ENCODE results near the gene GRIN2C.

DNA sequence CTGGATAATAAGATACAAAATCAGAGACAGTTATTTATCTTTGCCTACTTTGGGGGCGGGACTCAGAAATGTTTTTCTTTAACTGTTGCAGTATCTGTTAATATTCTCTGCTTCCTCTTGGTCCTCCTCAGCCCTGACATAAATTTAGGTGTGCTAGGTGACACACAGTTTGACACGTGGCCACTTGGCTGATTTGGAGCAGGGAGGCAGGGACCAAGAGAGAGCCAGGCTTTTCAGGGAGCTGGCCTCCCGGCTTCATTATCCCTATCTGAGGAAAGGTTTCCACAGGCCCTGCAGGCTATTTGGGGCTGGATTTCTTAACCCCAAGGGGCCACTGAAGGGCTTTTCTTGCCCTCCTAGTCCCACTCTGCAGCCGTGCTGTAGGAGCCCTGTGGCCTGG is 63.5 kb downstream of the GRIN2C start:
- TF ChIP-seq TOX (CRISPR knock-in tag; IDR thresholded peaks at IDR 0.05; ENCODE audit: borderline replicate concordance): no peak
- TF ChIP-seq, protein P1, sequence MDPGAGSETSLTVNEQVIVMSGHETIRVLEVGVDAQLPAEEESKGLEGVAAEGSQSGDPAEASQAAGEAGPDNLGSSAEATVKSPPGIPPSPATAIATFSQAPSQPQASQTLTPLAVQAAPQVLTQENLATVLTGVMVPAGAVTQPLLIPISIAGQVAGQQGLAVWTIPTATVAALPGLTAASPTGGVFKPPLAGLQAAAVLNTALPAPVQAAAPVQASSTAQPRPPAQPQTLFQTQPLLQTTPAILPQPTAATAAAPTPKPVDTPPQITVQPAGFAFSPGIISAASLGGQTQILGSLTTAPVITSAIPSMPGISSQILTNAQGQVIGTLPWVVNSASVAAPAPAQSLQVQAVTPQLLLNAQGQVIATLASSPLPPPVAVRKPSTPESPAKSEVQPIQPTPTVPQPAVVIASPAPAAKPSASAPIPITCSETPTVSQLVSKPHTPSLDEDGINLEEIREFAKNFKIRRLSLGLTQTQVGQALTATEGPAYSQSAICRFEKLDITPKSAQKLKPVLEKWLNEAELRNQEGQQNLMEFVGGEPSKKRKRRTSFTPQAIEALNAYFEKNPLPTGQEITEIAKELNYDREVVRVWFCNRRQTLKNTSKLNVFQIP (CRISPR knock-in tag; IDR thresholded peaks at IDR 0.05; ENCODE audit: borderline replicate concordance, low read depth): no peak
- no peak for TF ChIP-seq ZNF565 (CRISPR knock-in tag; conservative IDR thresholded peaks at IDR 0.05; ENCODE audit: low read depth)
